ENCODE results near the gene TNIK. TPM values are rescaled to one million over a fixed set of nuclear protein-coding genes. Genes with fewer than 3 reads are reported as not detected.

Gene TNIK
- total RNA-seq, 6 donors from 2014 or later: 23.2 to 74.4 (median 38.3) TPM

- no peak for TF ChIP-seq CTCF (IDR thresholded peaks at IDR 0.05)
- TF ChIP-seq EP300 (IDR thresholded peaks at IDR 0.05): no peak
- TF ChIP-seq POLR2A (IDR thresholded peaks at IDR 0.05): no peak
- no peak for TF ChIP-seq POLR2AphosphoS5 (IDR thresholded peaks at IDR 0.05)
- WGBS, 2 donors: 79 to 90% methylated on average over 4 of the region's 4 CpGs
- Histone ChIP-seq H3K9me3 (no peaks in the 10 kb centered on the region), H3K36me3 (no peaks in the 10 kb centered on the region), H3K27ac (no peak overlapping the region), H3K4me3 (no peak overlapping the region), H3K27me3 (no peaks in the 10 kb centered on the region), H3K4me1 (peaks cover 0 to 8% (median 2%) of the 10 kb centered on the region in 4 donors)
- DNase-seq: no peak
- no peak for ATAC-seq (ENCODE audit: low FRiP score in 2 of 2)
Measured at GRCh38 chr3:171256445-171257250, 203.6 kb downstream of the TNIK start.

- ATAC-seq (ENCODE audit: low FRiP score in 2 of 2) (no peak), DNase-seq (no peak)
- Histone ChIP-seq H3K4me3 (no peak overlapping the region), H3K4me1 (peaks cover 0 to 4% (median 0%) of the 10 kb centered on the region in 4 donors), H3K9me3 (no peaks in the 10 kb centered on the region), H3K36me3 (no peaks in the 10 kb centered on the region), H3K27ac (no peak overlapping the region), H3K27me3 (no peaks in the 10 kb centered on the region)
- WGBS, 2 donors: 26 to 57% methylated on average over 3 of the region's 3 CpGs
- no peak for TF ChIP-seq EP300 (IDR thresholded peaks at IDR 0.05)
- no peak for TF ChIP-seq POLR2AphosphoS5 (IDR thresholded peaks at IDR 0.05)
- TF ChIP-seq POLR2A (IDR thresholded peaks at IDR 0.05): no peak
- TF ChIP-seq CTCF (IDR thresholded peaks at IDR 0.05): no peak
Measured at GRCh38 chr3:171255236-171255806, 204.9 kb downstream of the TNIK start.

- no peaks in the 10 kb centered on the region for H3K36me3 ChIP-seq
- H3K4me3 ChIP-seq: no peak overlapping the region
- no peak for ATAC-seq (ENCODE audit: low FRiP score in 2 of 2)
- no peaks in the 10 kb centered on the region for H3K9me3 ChIP-seq
- no peak for TF ChIP-seq POLR2A (IDR thresholded peaks at IDR 0.05)
- TF ChIP-seq POLR2AphosphoS5 (IDR thresholded peaks at IDR 0.05): no peak
- TF ChIP-seq CTCF (IDR thresholded peaks at IDR 0.05): no peak
- TF ChIP-seq EP300 (IDR thresholded peaks at IDR 0.05): no peak
- no peak overlapping the region for H3K27ac ChIP-seq
- H3K27me3 ChIP-seq: no peaks in the 10 kb centered on the region
- DNase-seq: no peak
- peaks cover 0 to 4% (median 0%) of the 10 kb centered on the region in 4 donors for H3K4me1 ChIP-seq
Measured at GRCh38 chr3:171254315-171254714, 205.9 kb downstream of the TNIK start.

- Histone ChIP-seq H3K27me3 (no peaks in the 10 kb centered on the region), H3K27ac (no peak overlapping the region), H3K4me1 (no peaks in the 10 kb centered on the region), H3K36me3 (no peaks in the 10 kb centered on the region), H3K9me3 (no peaks in the 10 kb centered on the region), H3K4me3 (no peak overlapping the region)
- WGBS, 2 donors: 67 to 82% methylated on average over 4 of the region's 4 CpGs
- no peak for ATAC-seq (ENCODE audit: low FRiP score in 2 of 2)
- DNase-seq: no peak
- TF ChIP-seq POLR2A (IDR thresholded peaks at IDR 0.05) (no peak), CTCF (IDR thresholded peaks at IDR 0.05) (no peak), EP300 (IDR thresholded peaks at IDR 0.05) (no peak), POLR2AphosphoS5 (IDR thresholded peaks at IDR 0.05) (no peak)
Measured at GRCh38 chr3:171251835-171252234, 208.4 kb downstream of the TNIK start.

Measured in upper lobe of left lung (tissue), 6 donors.